Heart right ventricle (tissue), 16 donors: ENCODE results near the gene DGKI. TPM values are rescaled to one million over a fixed set of nuclear protein-coding genes. Genes with fewer than 3 reads are reported as not detected.

Experiments used
- ATAC-seq, 8 donors: fragments of 200-7000 bp; cut with Tn5 transposase; one replicate each; pipeline ENCODE4 v1.9.1; 2020; ENCODE audit warnings: mild to moderate bottlenecking in 8 of 8, moderate library complexity in 8 of 8, moderate number of reproducible peaks in 1 of 8
- DNase-seq, 2 donors: peaks; one replicate each; pipeline ENCODE4 v3.0.0-alpha.2; 2020
- H3K27ac ChIP-seq, 10 donors: fragments of 200-600 bp; sonication (generic) in 2 of 10; one replicate each; pipeline versions ENCODE4 v1.5.0 to v1.8.0; 2020 to 2022; ENCODE audit warnings: mild to moderate bottlenecking in 3 of 10
- H3K27me3 ChIP-seq, 7 donors: fragments of 200-600 bp; one replicate each; pipeline ENCODE4 v1.8.0; 2021 to 2022; ENCODE audit warnings: mild to moderate bottlenecking in 2 of 7
- H3K36me3 ChIP-seq, 9 donors: fragments of 200-600 bp; sonication (generic) in 1 of 9; one replicate each; pipeline versions ENCODE4 v1.5.0 to v1.8.0; 2020 to 2022; ENCODE audit warnings: mild to moderate bottlenecking in 2 of 9
- H3K4me1 ChIP-seq, 9 donors: fragments of 200-600 bp; sonication (generic) in 1 of 9; one replicate each; pipeline versions ENCODE4 v1.5.0 to v1.8.0; 2020 to 2022; ENCODE audit warnings: mild to moderate bottlenecking in 4 of 9
- H3K4me3 ChIP-seq, 10 donors: fragments of 200-600 bp; sonication (generic) in 2 of 10; one replicate each; pipeline versions ENCODE4 v1.5.0 to v1.8.0; 2020 to 2022; ENCODE audit warnings: mild to moderate bottlenecking in 7 of 10, moderate library complexity in 2 of 10
- H3K9me3 ChIP-seq, 11 donors: fragments of 200-600 bp in 10 of 11; sonication (generic) in 2 of 11; one replicate each; pipeline versions ENCODE4 v1.5.0 to v1.8.0; 2013 to 2022; ENCODE audit warnings: mild to moderate bottlenecking in 2 of 11, control low read depth in 1 of 11, moderate library complexity in 1 of 11
- WGBS, 2 donors: extraction: QIAGEN DNeasy Blood & Tissue Kit; methylation state at CpG; one replicate each; pipeline ENCODE4 v1.1.7; 2013; ENCODE audit warnings: inconsistent platforms in 1 of 2; 5-methylcytosine and 5-hydroxymethylcytosine counted together
- intact Hi-C, 10 donors: fragments of 100-400 bp; cut with DNase I; formaldehyde crosslinking; loops; one replicate each; pipeline versions ENCODE4 v1.11.1 to v1.14.2; 2022
- polyA plus RNA-seq, 2 donors: library from polyadenylated mRNA; stranded (reverse); fragments of 200-250 nt; gene quantifications; one replicate each; pipeline ENCODE4 v1.2.3, GENCODE V29; 2013
- total RNA-seq, 10 donors: library from RNA; stranded (reverse); fragmentation: NEBNext Ultra II Directional in 3 of 10; extraction: Animal tissue kit (Norgen Biotek cat#: 25700) in 3 of 10; gene quantifications; one replicate each; pipeline versions ENCODE4 v1.2.1 to v1.2.4, GENCODE V29; 2021 to 2023
- TF ChIP-seq, protein P1 (sequence below), 9 donors: fragments of 200-600 bp; sonication (generic) in 2 of 9; IDR thresholded peaks; one replicate each; pipeline versions ENCODE4 v1.5.0 to v1.8.0; 2021 to 2022; ENCODE audit warnings: antibody characterized with exemption in 9 of 9, mild to moderate bottlenecking in 5 of 9, moderate library complexity in 1 of 9
- donor health status: Arrhythmogenic right ventricular cardiomyopathy.
- donor health status: ischemic (EF 13 %, LVEDD 7.1; RV severe dilation, severe dysfunction).
- donor health status: healthy with polysubstance abuse.
- donor health status: DM: no; HTN: yes; CAD: no.
- donor health status: DM: no; HTN: no; CAD: no.
- donor health status: ischemic (EF 25% LVEDD 6.9; RV normal size, moderate dysfunction).
- donor health status: ischemic (EF 25% LVEDD 5.7; RV mildly dilated, moderate dysfunction).
- donor health status: healthy.
- donor health status: DM: yes; HTN: yes; CAD: no.
- donor health status: Ischemic cardiomyopathy.
- donor health status: ischemic (EF 35%, LVEDD 5.7; RV mildly dilated, moderate dysfunction).
- donor health status: nonischemic (EF 11% LVEDD 7.7; RV severe dilation, severe dysfunction).
- donor health status: DM: yes; HTN: yes; CAD: no.
- donor health status: PGD.
- donor health status: ischemic (EF 29% LVEDD 5.4; RV normal size, mild dysfunction).
- donor health status: nonischemic (EF 23%, LVEDD 6.1; RV moderate dilation, normal function).

Gene DGKI
- total and polyA plus RNA-seq, 12 donors = 0.16 to 2.6 (median 1.2) TPM

DNA sequence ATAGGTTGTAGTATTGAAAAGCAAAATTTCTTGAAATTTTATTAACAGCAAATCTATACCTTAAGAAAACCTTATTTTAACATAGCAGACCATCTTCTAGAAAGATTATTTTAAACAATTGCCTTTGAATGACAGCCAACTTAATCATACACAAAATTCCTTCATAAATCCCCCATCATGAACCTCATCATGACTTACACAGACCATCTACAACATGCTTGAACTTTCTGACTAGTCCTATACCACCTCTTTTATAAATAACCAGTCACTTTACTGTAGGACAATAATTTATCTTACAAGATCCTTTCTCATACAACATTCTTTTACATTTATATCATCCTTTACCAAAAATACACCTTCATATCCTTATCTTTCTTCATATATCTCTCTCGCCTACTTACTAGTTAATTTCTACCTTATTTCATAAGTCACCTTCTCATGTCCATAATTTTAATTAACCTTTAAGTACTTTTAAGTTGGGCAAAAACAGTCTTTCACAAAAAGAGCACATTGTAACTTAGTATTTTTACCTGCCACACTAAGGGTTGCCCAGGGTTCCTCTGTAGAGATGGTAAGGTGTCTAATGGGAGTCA lies 486.6 kb downstream of the DGKI start:
- H3K36me3 ChIP-seq = no peaks in the 10 kb centered on the region
- WGBS, 2 donors = 50 to 96% methylated on average over 1 of the region's 1 CpG
- intact Hi-C loops = no loop called here
- no peak for ATAC-seq
- peaks cover 0 to 41% (median 0%) of the 10 kb centered on the region in 11 donors for H3K9me3 ChIP-seq
- no peaks in the 10 kb centered on the region for H3K27me3 ChIP-seq
- no peaks in the 10 kb centered on the region for H3K4me1 ChIP-seq
- no peak for DNase-seq
- H3K27ac ChIP-seq = no peak overlapping the region
- TF ChIP-seq, protein P1, sequence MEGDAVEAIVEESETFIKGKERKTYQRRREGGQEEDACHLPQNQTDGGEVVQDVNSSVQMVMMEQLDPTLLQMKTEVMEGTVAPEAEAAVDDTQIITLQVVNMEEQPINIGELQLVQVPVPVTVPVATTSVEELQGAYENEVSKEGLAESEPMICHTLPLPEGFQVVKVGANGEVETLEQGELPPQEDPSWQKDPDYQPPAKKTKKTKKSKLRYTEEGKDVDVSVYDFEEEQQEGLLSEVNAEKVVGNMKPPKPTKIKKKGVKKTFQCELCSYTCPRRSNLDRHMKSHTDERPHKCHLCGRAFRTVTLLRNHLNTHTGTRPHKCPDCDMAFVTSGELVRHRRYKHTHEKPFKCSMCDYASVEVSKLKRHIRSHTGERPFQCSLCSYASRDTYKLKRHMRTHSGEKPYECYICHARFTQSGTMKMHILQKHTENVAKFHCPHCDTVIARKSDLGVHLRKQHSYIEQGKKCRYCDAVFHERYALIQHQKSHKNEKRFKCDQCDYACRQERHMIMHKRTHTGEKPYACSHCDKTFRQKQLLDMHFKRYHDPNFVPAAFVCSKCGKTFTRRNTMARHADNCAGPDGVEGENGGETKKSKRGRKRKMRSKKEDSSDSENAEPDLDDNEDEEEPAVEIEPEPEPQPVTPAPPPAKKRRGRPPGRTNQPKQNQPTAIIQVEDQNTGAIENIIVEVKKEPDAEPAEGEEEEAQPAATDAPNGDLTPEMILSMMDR (IDR thresholded peaks at IDR 0.05) = no peak
- H3K4me3 ChIP-seq = no peak overlapping the region

DNA sequence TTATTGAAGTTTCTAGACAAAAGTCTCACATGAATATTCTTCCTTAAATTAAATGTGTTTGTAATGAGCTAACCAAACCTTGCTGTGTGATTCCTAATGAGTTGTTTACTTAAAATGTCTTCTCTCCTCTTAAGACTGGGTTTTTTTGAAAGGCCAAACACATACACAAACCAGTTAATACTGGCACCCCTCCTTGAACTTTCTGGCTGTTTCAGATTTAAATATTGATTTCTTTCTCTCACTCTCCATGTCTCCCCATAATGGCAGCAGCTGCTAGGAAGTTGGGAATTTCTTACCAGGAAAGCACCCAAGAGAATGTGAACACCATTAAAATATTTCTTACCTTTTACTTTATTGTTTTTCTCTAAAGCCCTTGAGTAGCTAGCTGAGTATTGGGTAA lies 491.8 kb downstream of the DGKI start:
- Histone ChIP-seq H3K4me1 (peaks cover 0 to 4% (median 0%) of the 10 kb centered on the region in 9 donors), H3K27me3 (no peaks in the 10 kb centered on the region), H3K36me3 (no peaks in the 10 kb centered on the region), H3K9me3 (peaks cover 0 to 14% (median 0%) of the 10 kb centered on the region in 11 donors), H3K27ac (no peak overlapping the region), H3K4me3 (no peak overlapping the region)
- DNase-seq (no peak), ATAC-seq (no peak)
- TF ChIP-seq, protein P1 (IDR thresholded peaks at IDR 0.05) = no peak
- intact Hi-C loops = no loop called here

DNA sequence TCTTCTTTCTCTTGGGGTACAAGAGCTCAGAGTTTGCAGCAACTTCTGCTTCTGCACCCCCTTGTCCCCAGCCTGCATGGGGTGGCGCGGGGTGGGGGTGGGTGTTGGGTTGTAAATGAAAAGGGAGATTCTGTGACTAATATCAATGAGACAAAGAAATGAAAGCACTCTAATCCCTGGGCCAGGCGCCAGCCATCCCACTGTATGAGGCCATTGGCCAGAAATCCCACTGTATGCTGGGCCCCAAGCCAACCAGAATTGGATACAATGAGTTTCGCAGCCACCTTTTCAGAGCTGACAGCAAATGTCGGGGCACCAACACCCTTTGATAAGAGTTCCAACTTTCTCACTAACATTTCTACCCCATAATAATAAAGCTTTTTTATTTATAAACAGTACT lies 492.4 kb downstream of the DGKI start:
- DNase-seq (peak in 1 of 2 donors; percentile 21), ATAC-seq (no peak)
- Histone ChIP-seq H3K27me3 (no peaks in the 10 kb centered on the region), H3K4me1 (peaks cover 0 to 4% (median 0%) of the 10 kb centered on the region in 9 donors), H3K36me3 (no peaks in the 10 kb centered on the region), H3K27ac (no peak overlapping the region), H3K9me3 (peaks cover 0 to 9% (median 0%) of the 10 kb centered on the region in 11 donors), H3K4me3 (no peak overlapping the region)
- intact Hi-C loops = no loop called here
- WGBS, 2 donors = 40% methylated on average over 5 of the region's 5 CpGs
- TF ChIP-seq, protein P1 (IDR thresholded peaks at IDR 0.05) = no peak

DNA sequence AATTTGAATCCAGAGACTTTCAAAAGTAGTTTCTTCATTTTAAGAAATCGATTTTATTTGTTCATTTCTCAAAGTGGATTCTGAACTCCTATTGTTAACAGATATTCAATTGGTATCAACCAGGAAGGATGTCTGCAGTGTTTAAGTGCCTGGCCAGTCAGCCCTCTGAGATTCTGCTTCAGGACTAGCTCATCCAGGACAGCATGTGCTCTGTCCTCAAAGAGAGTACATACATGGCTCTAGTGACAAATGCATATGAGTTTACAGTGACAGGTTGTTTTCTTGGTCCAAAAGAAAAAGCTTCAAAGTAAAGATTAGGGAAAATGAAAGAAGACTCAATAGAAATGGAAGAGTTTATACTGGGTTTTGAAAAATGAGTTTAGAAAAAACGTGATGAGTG lies 494.8 kb downstream of the DGKI start:
- peak in 1 of 8 donors; percentile 50 for ATAC-seq
- 65 to 69% methylated on average over 2 of the region's 2 CpGs for whole genome bisulfite sequencing, 2 donors
- TF ChIP-seq, protein P1 (IDR thresholded peaks at IDR 0.05) = no peak
- Histone ChIP-seq H3K36me3 (no peaks in the 10 kb centered on the region), H3K27ac (no peak overlapping the region), H3K4me3 (no peak overlapping the region), H3K27me3 (no peaks in the 10 kb centered on the region), H3K4me1 (peaks cover 0 to 4% (median 0%) of the 10 kb centered on the region in 9 donors), H3K9me3 (no peaks in the 10 kb centered on the region)
- no peak for DNase-seq
- intact Hi-C loops = no loop called here
